SK-N-SH (cell line): ENCODE data around the gene TIE1. TPM values are rescaled to one million over a fixed set of nuclear protein-coding genes. Genes with fewer than 3 reads are reported as not detected.

Experiments
- CTCF ChIA-PET: fragments of 300-600, 350-600 bp; formaldehyde crosslinking; extraction: SDS; loops from one replicate; lab custom pipeline; 2021; lab: Yijun Ruan, JAX
- POLR2A ChIA-PET: fragments of 350-600 bp; sonication (Branson Sonifier 250); formaldehyde crosslinking; extraction: SDS; loops from one replicate; lab custom pipeline; 2020; ENCODE audit warnings: antibody characterized with exemption, inconsistent platforms; lab: Yijun Ruan, JAX
- DNase-seq: peaks from one replicate; pipeline ENCODE4 v3.0.0; 2012
- H2AFZ ChIP-seq: fragments of 200-600 bp; sonication (generic); 2 replicates; pipeline ENCODE4 v1.8.1; 2016; ENCODE audit warnings: antibody characterized with exemption, mild to moderate bottlenecking, low read depth
- H3F3A ChIP-seq: fragments of 200-600 bp; sonication (generic); replicated peaks from 2 replicates; pipeline ENCODE3; 2016; ENCODE audit warnings: antibody characterized with exemption, mild to moderate bottlenecking; ENCODE audit not compliant: insufficient read depth
- H3K27ac ChIP-seq, 2 experiments: fragments of 200-500 bp in 1 of 2; fragments of 200-600 bp in 1 of 2; sonication (Bioruptor generic) in 1 of 2; sonication (generic), shearing (Covaris generic) in 1 of 2; 2 replicates each; pipeline versions ENCODE4 v1.5.1 to v1.6.1; 2014 to 2016; ENCODE audit warnings: low read depth in 2 of 2, inconsistent platforms in 1 of 2, low read length in 1 of 2, mild to moderate bottlenecking in 1 of 2, mixed read lengths in 1 of 2
- H3K27me3 ChIP-seq: fragments of 200-600 bp; sonication (generic), shearing (Covaris generic); 2 replicates; pipeline ENCODE4 v1.6.1; 2016; ENCODE audit warnings: mixed run types; ENCODE audit not compliant: insufficient read depth
- H3K36me3 ChIP-seq, 2 experiments: fragments of 200-500 bp in 1 of 2; fragments of 200-600 bp in 1 of 2; sonication (Bioruptor generic) in 1 of 2; sonication (generic) in 1 of 2; replicated peaks in 1 of 2; 2 replicates each; pipeline versions ENCODE3 to v1.5.1; 2014 to 2016; ENCODE audit warnings: low read length in 1 of 2, mild to moderate bottlenecking in 1 of 2; ENCODE audit not compliant: insufficient read depth in 2 of 2, control insufficient read depth in 1 of 2
- H3K4me1 ChIP-seq, 2 experiments: fragments of 200-500 bp in 1 of 2; fragments of 200-600 bp in 1 of 2; sonication (Bioruptor generic) in 1 of 2; sonication (generic), shearing (Covaris generic) in 1 of 2; 2 replicates each; pipeline versions ENCODE4 v1.5.1 to v1.6.1; 2014 to 2016; ENCODE audit warnings: low read depth in 1 of 2, low read length in 1 of 2, mixed run types in 1 of 2; ENCODE audit not compliant: insufficient read depth in 2 of 2, control insufficient read depth in 1 of 2
- H3K4me2 ChIP-seq: fragments of 200-600 bp; sonication (generic), shearing (Covaris generic); 2 replicates; pipeline ENCODE4 v1.6.1; 2017; ENCODE audit warnings: mixed run types
- H3K4me3 ChIP-seq, 2 experiments: fragments of 200-500 bp in 1 of 2; fragments of 200-600 bp in 1 of 2; sonication (Bioruptor generic) in 1 of 2; sonication (generic), shearing (Covaris generic) in 1 of 2; 2 replicates each; pipeline versions ENCODE4 v1.5.1 to v1.8.1; 2014 to 2016; ENCODE audit warnings: low read depth in 2 of 2, inconsistent platforms in 1 of 2, low read length in 1 of 2, mild to moderate bottlenecking in 1 of 2, mixed read lengths in 1 of 2, moderate library complexity in 1 of 2
- H3K79me2 ChIP-seq: fragments of 200-600 bp; sonication (generic); 2 replicates; pipeline ENCODE4 v1.8.1; 2017; ENCODE audit warnings: mild to moderate bottlenecking; ENCODE audit not compliant: insufficient read depth
- H3K9ac ChIP-seq: fragments of 200-600 bp; sonication (generic); 2 replicates; pipeline ENCODE4 v1.6.1; 2017; ENCODE audit warnings: mixed run types
- H3K9me2 ChIP-seq: fragments of 200-600 bp; sonication (generic); 2 replicates; pipeline ENCODE4 v1.6.1; 2017; ENCODE audit warnings: mixed run types
- H3K9me3 ChIP-seq: fragments of 200-600 bp; sonication (generic); 2 replicates; pipeline ENCODE4 v1.6.1; 2017; ENCODE audit warnings: mixed run types, mild to moderate bottlenecking, moderate library complexity
- H4K20me1 ChIP-seq: fragments of 200-600 bp; sonication (generic); 2 replicates; pipeline ENCODE4 v1.6.1; 2017; ENCODE audit warnings: mild to moderate bottlenecking, mixed run types; ENCODE audit not compliant: insufficient read depth
- CHD2 ChIP-seq: fragments of 150-350 bp; IDR thresholded peaks from 2 replicates; pipeline ENCODE4 v1.6.1; 2018; ENCODE audit warnings: low read length; ENCODE audit not compliant: partially characterized antibody
- CTCF ChIP-seq: fragments of 200-600 bp; sonication (generic); IDR thresholded peaks from 2 replicates; pipeline ENCODE4 v1.6.1; 2017; ENCODE audit warnings: antibody characterized with exemption, mild to moderate bottlenecking, moderate library complexity
- ELF1 ChIP-seq: IDR thresholded peaks from 2 replicates; pipeline ENCODE4 v1.4.0; 2012
- EP300 ChIP-seq, 2 experiments: IDR thresholded peaks; 2 replicates each; pipeline versions ENCODE4 v1.4.0 to v1.6.1; 2012; ENCODE audit warnings: borderline replicate concordance in 1 of 2, low read depth in 1 of 2, low read length in 1 of 2
- EZH2phosphoT487 ChIP-seq: fragments of 200-600 bp; sonication (generic); IDR thresholded peaks from 2 replicates; pipeline ENCODE4 v1.6.1; 2017; ENCODE audit warnings: low read depth, mixed run types, mild to moderate bottlenecking, antibody characterized with exemption, moderate library complexity, borderline replicate concordance
- FOXJ3 ChIP-seq: sonication (generic); formaldehyde crosslinking; IDR thresholded peaks from 2 replicates; pipeline ENCODE4 v1.5.1; 2020; ENCODE audit warnings: mild to moderate bottlenecking, missing genetic modification reagents
- FOXM1 ChIP-seq: IDR thresholded peaks from 2 replicates; pipeline ENCODE4 v1.4.0; 2012; ENCODE audit warnings: low read depth, mild to moderate bottlenecking
- GABPA ChIP-seq: IDR thresholded peaks from 2 replicates; pipeline ENCODE4 v1.4.0; 2012; ENCODE audit warnings: low read depth, mild to moderate bottlenecking
- GATA2 ChIP-seq: sonication (generic); formaldehyde crosslinking; IDR thresholded peaks from 2 replicates; pipeline ENCODE4 v1.5.0; 2020; ENCODE audit warnings: mild to moderate bottlenecking, missing genetic modification reagents
- IRF3 ChIP-seq: fragments of 150-350 bp; IDR thresholded peaks from 2 replicates; pipeline ENCODE4 v1.6.1; 2016; ENCODE audit warnings: mild to moderate bottlenecking, low read depth, low read length
- MAX ChIP-seq: IDR thresholded peaks from 2 replicates; pipeline ENCODE4 v1.4.0; 2012; ENCODE audit warnings: low read depth
- MEF2A ChIP-seq: IDR thresholded peaks from 2 replicates; pipeline ENCODE4 v1.4.0; 2012; ENCODE audit warnings: low read depth, borderline replicate concordance
- MXI1 ChIP-seq: IDR thresholded peaks from 2 replicates; pipeline ENCODE4 v1.6.1; 2012; ENCODE audit warnings: mild to moderate bottlenecking, low read depth, low read length, improper control_type of control experiment
- NFIC ChIP-seq: IDR thresholded peaks from 2 replicates; pipeline ENCODE4 v1.4.0; 2012; ENCODE audit warnings: borderline replicate concordance
- NRF1 ChIP-seq: IDR thresholded peaks from 2 replicates; pipeline ENCODE4 v1.6.1; 2012; ENCODE audit warnings: low read depth, mild to moderate bottlenecking, low read length
- POLR2AphosphoS5 ChIP-seq: IDR thresholded peaks from 2 replicates; pipeline ENCODE4 v1.6.1; 2012; ENCODE audit warnings: low read depth, low read length
- RAD21 ChIP-seq: IDR thresholded peaks from 2 replicates; pipeline ENCODE4 v1.6.1; 2012; ENCODE audit warnings: mild to moderate bottlenecking, low read length
- RCOR1 ChIP-seq: fragments of 150-350 bp; IDR thresholded peaks from 2 replicates; pipeline ENCODE4 v1.6.1; 2017; ENCODE audit warnings: antibody characterized with exemption, low read length
- RFX5 ChIP-seq: IDR thresholded peaks from 2 replicates; pipeline ENCODE4 v1.6.1; 2012; ENCODE audit warnings: mild to moderate bottlenecking, improper control_type of control experiment, low read length
- SMC3 ChIP-seq: IDR thresholded peaks from 2 replicates; pipeline ENCODE4 v1.6.1; 2012; ENCODE audit warnings: low read depth, low read length, improper control_type of control experiment
- TCF12 ChIP-seq: IDR thresholded peaks from 2 replicates; pipeline ENCODE4 v1.4.0; 2012
- TEAD4 ChIP-seq: IDR thresholded peaks from 2 replicates; pipeline ENCODE4 v1.4.0; 2012; ENCODE audit warnings: mild to moderate bottlenecking, borderline replicate concordance; ENCODE audit not compliant: insufficient read depth
- ZBTB33 ChIP-seq: IDR thresholded peaks from 2 replicates; pipeline ENCODE4 v1.4.0; 2012; ENCODE audit warnings: low read depth, borderline replicate concordance
- WGBS: methylation state at CpG from one replicate; pipeline ENCODE4 v1.1.6; 2017; ENCODE audit warnings: low lambda C conversion rate; 5-methylcytosine and 5-hydroxymethylcytosine counted together
- polyA plus RNA-seq, 3 experiments: library from polyadenylated mRNA; depleted of rRNA; stranded (reverse); fragments of >200 nt; gene quantifications; 2 replicates each; pipeline ENCODE4 v1.2.3, GENCODE V29; 2012

TIE1 gene
- polyA plus RNA-seq, 1 of the 3 experiments (the other 2 are of a cell fraction) = 1.6 TPM

- POLR2A ChIA-PET = no interaction called here
- no peak overlapping the region for H3K9ac ChIP-seq
- peaks cover 11 to 14% of the 10 kb centered on the region in 2 experiments; a peak in 2 of 4 replicates for H3K4me1 ChIP-seq
- no peak for DNase-seq
- H2AFZ ChIP-seq = no peak overlapping the region
- no peaks in the 10 kb centered on the region for H3K36me3 ChIP-seq
- H3K9me2 ChIP-seq = no peaks in the 10 kb centered on the region
- H3F3A ChIP-seq = peaks cover 7% of the 10 kb centered on the region
- H3K27ac ChIP-seq = no peak overlapping the region
- H3K27me3 ChIP-seq = no peaks in the 10 kb centered on the region
- no peaks in the 10 kb centered on the region for H3K9me3 ChIP-seq
- WGBS = 43% methylated on average over 3 of the region's 3 CpGs
- H3K4me3 ChIP-seq = no peak overlapping the region
- H3K79me2 ChIP-seq = no peaks in the 10 kb centered on the region
- H4K20me1 ChIP-seq = no peaks in the 10 kb centered on the region
- CTCF ChIA-PET = no interaction called here
- no peak overlapping the region for H3K4me2 ChIP-seq
- TF ChIP-seq RFX5 = no peak
- no peak for TF ChIP-seq GATA2
- no peak for TF ChIP-seq ZBTB33
- TF ChIP-seq IRF3 = no peak
- no peak for TF ChIP-seq SMC3
- no peak for TF ChIP-seq MEF2A
- TF ChIP-seq NRF1 = no peak
- no peak for TF ChIP-seq GABPA
- TF ChIP-seq MXI1 = no peak
- no peak for TF ChIP-seq MAX
- TF ChIP-seq EP300 (IDR thresholded peaks at IDR 0.05; ENCODE audit: borderline replicate concordance in 1 of 2, low read depth in 1 of 2, low read length in 1 of 2) = no peak
- no peak for TF ChIP-seq CTCF
- TF ChIP-seq NFIC = no peak
Measured at GRCh38 chr1:43345120-43345519, 44.3 kb downstream of the TIE1 start.

GRCh38 chr1:43346636-43347035, 45.9 kb downstream of the TIE1 start:
- CTCF ChIA-PET = no interaction called here
- POLR2A ChIA-PET = no interaction called here
- no peaks in the 10 kb centered on the region for H3K9me2 ChIP-seq
- TF ChIP-seq IRF3 (no peak), SMC3 (no peak), TEAD4 (no peak), FOXM1 (no peak), NRF1 (no peak), GABPA (no peak), EZH2phosphoT487 (no peak), TCF12 (no peak), RAD21 (no peak), CHD2 (no peak), FOXJ3 (CRISPR knock-in tag) (no peak), MAX (no peak), RCOR1 (no peak), NFIC (no peak), ELF1 (no peak), POLR2AphosphoS5 (no peak)

More at GRCh38 chr1:43346636-43347035, 45.9 kb downstream of the TIE1 start:
- WGBS = 85% methylated on average over 5 of the region's 5 CpGs
- Histone ChIP-seq H3K4me3 (no peak overlapping the region), H3K36me3 (no peaks in the 10 kb centered on the region), H3K79me2 (no peaks in the 10 kb centered on the region), H2AFZ (no peak overlapping the region), H4K20me1 (no peaks in the 10 kb centered on the region), H3K4me1 (peaks cover 13 to 14% of the 10 kb centered on the region in 2 experiments; a peak in 2 of 4 replicates), H3F3A (peaks cover 10% of the 10 kb centered on the region), H3K27ac (no peak overlapping the region), H3K27me3 (no peaks in the 10 kb centered on the region), H3K4me2 (no peak overlapping the region), H3K9ac (no peak overlapping the region), H3K9me3 (no peaks in the 10 kb centered on the region)
- DNase-seq = no peak
